Astrocyte of the cerebellum (primary cell): ENCODE results near the gene TBK1.

ENCODE experiments used
- DNase-seq: peaks from one replicate; pipeline ENCODE4 v3.0.0-alpha.2; 2011; ENCODE audit warnings: low read depth
- H3K4me3 ChIP-seq: 2 replicates; pipeline ENCODE4 v1.5.1; 2011; ENCODE audit warnings: mild to moderate bottlenecking, low read depth, low read length, moderate library complexity
- in situ Hi-C: cut with HindIII; loops from 2 replicates; pipeline ENCODE4 v1.10.0; 2017; ENCODE audit warnings: low sequenced_read_pairs
- TF ChIP-seq, protein P1 (sequence below): IDR thresholded peaks from 2 replicates; pipeline ENCODE4 v1.5.1; 2012; ENCODE audit warnings: low read length, low read depth, moderate library complexity, mild to moderate bottlenecking; ENCODE audit errors: missing control alignments

The TBK1 gene

DNA sequence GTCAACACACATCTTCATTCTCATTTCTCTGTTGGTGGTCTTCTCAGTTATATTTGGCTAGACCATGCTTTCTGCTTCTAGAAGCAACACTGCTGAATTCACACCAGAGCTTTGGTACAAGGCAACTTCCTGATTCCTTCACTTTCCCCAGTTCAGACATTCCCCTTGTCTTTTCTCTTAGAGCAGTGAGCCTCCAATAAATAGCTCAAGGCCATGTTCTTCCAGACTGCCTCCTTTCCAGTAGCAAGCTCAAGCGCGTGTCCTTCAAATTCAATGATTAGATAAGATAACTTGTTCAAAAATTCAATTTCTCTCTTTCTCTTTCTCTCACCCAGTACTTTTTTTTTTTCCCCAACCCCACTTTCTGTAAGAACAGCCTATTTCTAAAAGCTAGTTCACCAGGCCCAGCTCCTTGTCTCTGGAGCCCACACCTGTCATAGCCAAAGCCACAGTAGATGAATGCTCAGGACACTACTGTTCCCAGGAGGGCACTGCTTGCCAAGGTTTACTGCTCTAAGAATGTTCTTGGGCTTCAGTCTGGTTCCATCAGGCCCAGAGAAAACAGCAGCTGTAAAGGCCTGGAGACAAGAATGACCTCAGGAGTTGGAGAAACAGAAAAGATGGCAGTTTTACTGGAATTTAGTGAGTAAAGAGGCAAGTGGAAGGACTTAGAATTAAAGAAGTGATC is 17.7 kb downstream of the TBK1 start:
- in situ Hi-C loops, result loop anchor here (5.0 kb wide), 1 partner anchor 37 kb away; no protein-coding TSS in a partner anchor
- H3K4me3 ChIP-seq, result no peak overlapping the region
- TF ChIP-seq, protein P1, sequence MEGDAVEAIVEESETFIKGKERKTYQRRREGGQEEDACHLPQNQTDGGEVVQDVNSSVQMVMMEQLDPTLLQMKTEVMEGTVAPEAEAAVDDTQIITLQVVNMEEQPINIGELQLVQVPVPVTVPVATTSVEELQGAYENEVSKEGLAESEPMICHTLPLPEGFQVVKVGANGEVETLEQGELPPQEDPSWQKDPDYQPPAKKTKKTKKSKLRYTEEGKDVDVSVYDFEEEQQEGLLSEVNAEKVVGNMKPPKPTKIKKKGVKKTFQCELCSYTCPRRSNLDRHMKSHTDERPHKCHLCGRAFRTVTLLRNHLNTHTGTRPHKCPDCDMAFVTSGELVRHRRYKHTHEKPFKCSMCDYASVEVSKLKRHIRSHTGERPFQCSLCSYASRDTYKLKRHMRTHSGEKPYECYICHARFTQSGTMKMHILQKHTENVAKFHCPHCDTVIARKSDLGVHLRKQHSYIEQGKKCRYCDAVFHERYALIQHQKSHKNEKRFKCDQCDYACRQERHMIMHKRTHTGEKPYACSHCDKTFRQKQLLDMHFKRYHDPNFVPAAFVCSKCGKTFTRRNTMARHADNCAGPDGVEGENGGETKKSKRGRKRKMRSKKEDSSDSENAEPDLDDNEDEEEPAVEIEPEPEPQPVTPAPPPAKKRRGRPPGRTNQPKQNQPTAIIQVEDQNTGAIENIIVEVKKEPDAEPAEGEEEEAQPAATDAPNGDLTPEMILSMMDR, result no peak
- DNase-seq, result no peak

DNA sequence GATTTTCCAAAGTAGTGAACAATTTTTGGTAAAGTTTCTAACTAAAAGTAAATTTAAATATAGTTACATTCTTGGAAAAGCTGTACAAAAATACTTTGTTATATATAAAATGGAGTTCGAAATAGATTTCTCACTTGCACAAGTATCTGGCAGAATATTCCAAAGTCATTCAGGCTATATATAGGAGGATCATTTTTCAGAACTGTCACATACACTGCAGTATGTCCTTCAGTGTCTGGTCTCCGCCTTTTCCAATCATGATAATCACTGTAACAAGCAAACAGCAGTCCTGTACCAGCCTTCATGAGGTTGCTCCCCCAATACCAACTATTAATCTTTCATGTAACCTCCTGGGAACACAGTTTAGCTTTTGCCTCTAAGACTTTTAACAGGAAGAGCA is 18.6 kb downstream of the TBK1 start:
- in situ Hi-C loops, result no loop called here
- DNase-seq, result no peak
- no peak overlapping the region for H3K4me3 ChIP-seq
- TF ChIP-seq, protein P1, result no peak

DNA sequence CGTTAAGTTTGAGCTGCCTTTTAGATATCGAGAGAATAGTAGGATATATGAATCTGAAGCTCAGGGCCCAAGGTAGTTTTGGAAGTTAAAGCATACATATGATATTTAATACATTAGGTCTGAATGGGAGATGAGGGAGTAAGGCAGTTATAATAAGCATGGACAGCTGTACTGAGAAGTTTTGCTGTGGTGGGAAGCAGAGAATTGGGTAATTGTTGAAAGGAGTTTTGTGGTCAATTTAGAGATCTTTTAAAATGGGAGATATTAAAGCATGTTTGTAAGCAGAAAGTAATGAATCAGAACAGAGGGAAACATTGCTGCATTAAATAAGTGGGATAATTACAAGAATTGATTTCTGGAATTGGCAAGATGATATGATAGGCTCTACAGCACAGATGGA is 21.3 kb downstream of the TBK1 start:
- no peak for DNase-seq
- in situ Hi-C loops, result no loop called here
- TF ChIP-seq, protein P1, result no peak
- no peak overlapping the region for H3K4me3 ChIP-seq

DNA sequence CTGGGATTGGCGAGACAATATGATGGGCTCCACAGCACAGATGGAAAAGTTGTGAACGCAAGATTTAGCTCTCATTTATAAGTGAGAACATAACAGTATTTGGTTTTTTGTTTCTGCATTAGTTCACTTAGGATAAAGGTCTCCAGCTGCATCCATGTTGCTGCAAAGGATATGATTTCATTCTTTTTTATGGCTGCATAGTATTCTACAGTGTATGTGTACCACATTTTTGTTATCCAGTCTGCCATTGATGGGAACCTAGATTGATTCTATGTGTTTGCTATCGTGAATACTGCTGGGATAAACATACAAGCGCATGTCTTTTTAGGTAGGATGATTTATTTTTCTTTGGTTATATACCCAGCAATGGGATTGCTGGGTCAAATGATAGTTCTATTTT is 23.6 kb downstream of the TBK1 start:
- no peak for DNase-seq
- no peak overlapping the region for H3K4me3 ChIP-seq
- TF ChIP-seq, protein P1, result no peak
- in situ Hi-C loops, result no loop called here

DNA sequence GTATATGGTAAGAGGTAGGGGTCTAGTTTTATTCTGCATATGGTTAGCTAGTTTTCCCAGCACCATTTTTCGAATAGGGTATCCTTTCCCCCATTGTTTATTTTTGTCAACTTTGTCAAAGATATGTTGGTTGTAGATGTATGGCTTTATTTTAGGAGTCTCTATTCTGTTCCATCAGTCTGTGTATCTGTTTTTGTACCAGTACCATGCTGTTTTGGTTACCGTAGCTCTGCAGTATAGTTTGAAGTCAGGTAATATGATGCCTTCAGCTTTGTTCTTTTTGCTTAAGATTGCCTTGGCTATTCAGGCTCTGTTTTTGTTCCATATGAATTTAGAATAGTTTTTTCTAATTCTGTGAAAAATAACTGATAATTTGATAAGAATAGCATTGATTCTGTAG is 24.9 kb downstream of the TBK1 start:
- in situ Hi-C loops, result no loop called here
- TF ChIP-seq, protein P1, result no peak

DNA sequence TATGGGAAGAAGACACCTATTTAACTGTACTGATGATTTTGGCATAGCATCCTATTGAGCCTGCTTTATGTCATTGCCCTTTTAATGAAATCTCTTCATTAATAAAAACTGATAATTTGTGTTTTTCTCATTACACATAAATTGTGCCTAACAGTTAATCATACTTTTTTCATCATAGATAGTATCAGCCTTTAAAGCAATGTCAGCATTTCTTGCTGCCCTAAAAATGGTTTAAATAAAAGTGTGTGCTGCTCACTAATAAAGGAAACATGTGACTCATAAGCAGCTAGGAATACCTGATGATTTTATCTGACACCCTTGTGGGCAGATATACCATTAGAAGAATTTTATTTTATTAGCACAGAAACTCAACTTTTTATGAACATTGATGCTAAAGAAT is 26.7 kb downstream of the TBK1 start:
- in situ Hi-C loops, result no loop called here
- no peak for DNase-seq
- TF ChIP-seq, protein P1, result no peak
- no peak overlapping the region for H3K4me3 ChIP-seq

More for the DNA sequence above, 24.9 kb downstream of the TBK1 start:
- H3K4me3 ChIP-seq, result no peak overlapping the region
- no peak for DNase-seq
